HG03342 (cell line): ENCODE data around the gene INTS3.

Experiments
- ATAC-seq: cut with Tn5 transposase; IDR thresholded peaks from one replicate; pipeline ENCODE4 v1.9.1; 2021; ENCODE audit warnings: mild to moderate bottlenecking, moderate library complexity; ENCODE audit not compliant: unreplicated experiment

Gene INTS3

GRCh38 chr1:153793261-153793972 lies 65.6 kb downstream of the INTS3 start:
- ATAC-seq, result no peak

GRCh38 chr1:153793973-153794615 lies 66.2 kb downstream of the INTS3 start:
- no peak for ATAC-seq

- ATAC-seq, result no peak
Measured at GRCh38 chr1:153794624-153795329, 66.9 kb downstream of the INTS3 start.

GRCh38 chr1:153795330-153795837 lies 67.5 kb downstream of the INTS3 start:
- ATAC-seq, result no peak

GRCh38 chr1:153795934-153796785 lies 68.3 kb downstream of the INTS3 start:
- ATAC-seq, result no peak

GRCh38 chr1:153796786-153797659 lies 69.2 kb downstream of the INTS3 start:
- peak; percentile 54 for ATAC-seq

- no peak for ATAC-seq
Measured at GRCh38 chr1:153798468-153798780, 70.6 kb downstream of the INTS3 start.

GRCh38 chr1:153799016-153799415 lies 71.2 kb downstream of the INTS3 start:
- ATAC-seq, result no peak

GRCh38 chr1:153799566-153800465 lies 72.0 kb downstream of the INTS3 start:
- ATAC-seq, result no peak

GRCh38 chr1:153800516-153800915 lies 72.7 kb downstream of the INTS3 start:
- no peak for ATAC-seq

GRCh38 chr1:153801028-153801625 lies 73.3 kb downstream of the INTS3 start:
- ATAC-seq, result no peak

- ATAC-seq, result no peak
Measured at GRCh38 chr1:153801786-153802697, 74.2 kb downstream of the INTS3 start.

- ATAC-seq, result no peak
Measured at GRCh38 chr1:153803470-153804056, 75.7 kb downstream of the INTS3 start.

- ATAC-seq, result no peak
Measured at GRCh38 chr1:153804112-153804511, 76.3 kb downstream of the INTS3 start.

GRCh38 chr1:153805042-153805745 lies 77.3 kb downstream of the INTS3 start:
- peak; percentile 87 for ATAC-seq

- ATAC-seq, result peak; percentile 19
Measured at GRCh38 chr1:153805886-153806719, 78.3 kb downstream of the INTS3 start.
